B cell (primary cell): ENCODE measurements around the gene TRPM4. TPM values are rescaled to one million over a fixed set of nuclear protein-coding genes. Genes with fewer than 3 reads are reported as not detected.

Source experiments
- ATAC-seq: fragments of 200-7000 bp; cut with Tn5 transposase; one replicate; pipeline ENCODE4 v1.10.0; 2021; ENCODE audit warnings: low read depth, mild to moderate bottlenecking, moderate number of reproducible peaks, moderate library complexity
- CTCF ChIA-PET: fragments of 350-600 bp; sonication (Branson Sonifier 250); formaldehyde crosslinking; loops from one replicate; lab custom pipeline; 2021; ENCODE audit warnings: antibody characterized with exemption, inconsistent platforms; lab: Charles Lee
- POLR2A ChIA-PET: fragments of 350-600 bp; sonication (Branson Sonifier 250); formaldehyde crosslinking; loops from one replicate; lab custom pipeline; 2021; ENCODE audit warnings: antibody characterized with exemption; lab: Charles Lee
- DNase-seq: peaks from one replicate; pipeline ENCODE4 v3.0.0; 2013
- H2AFZ ChIP-seq: 2 replicates; pipeline ENCODE4 v1.6.1; 2012; ENCODE audit warnings: mild to moderate bottlenecking, low read depth, low read length; ENCODE audit not compliant: insufficient read depth, poor library complexity, severe bottlenecking
- H3K27ac ChIP-seq, 2 donors: 1 replicate in 1 of 2; 2 replicates in 1 of 2; pipeline ENCODE4 v1.5.1; 2012 to 2013; ENCODE audit warnings: low read length in 2 of 2, mild to moderate bottlenecking in 2 of 2, moderate library complexity in 1 of 2
- H3K27me3 ChIP-seq, 4 experiments: fragments of 200-600 bp in 1 of 4; sonication (generic) in 1 of 4; replicated peaks in 1 of 4; 1 replicate in 2 of 4; 2 replicates in 2 of 4; pipeline versions ENCODE4 v1.6.1 to v1.7.0; 2013 to 2016; ENCODE audit warnings: low read length in 3 of 4, mild to moderate bottlenecking in 2 of 4, mixed read lengths in 1 of 4, moderate library complexity in 1 of 4; ENCODE audit not compliant: insufficient read depth in 4 of 4, control insufficient read depth in 3 of 4; ENCODE audit errors: control extremely low read depth in 1 of 4
- H3K36me3 ChIP-seq, 2 experiments: replicated peaks in 1 of 2; 1 replicate in 1 of 2; 2 replicates in 1 of 2; pipeline versions ENCODE4 v1.6.1 to v1.7.1; 2013; ENCODE audit warnings: low read length in 1 of 2; ENCODE audit not compliant: insufficient read depth in 2 of 2, control insufficient read depth in 1 of 2; ENCODE audit errors: control extremely low read depth in 1 of 2, extremely low read depth in 1 of 2
- H3K4me1 ChIP-seq, 2 donors: fragments of 200-600 bp in 1 of 2; sonication (generic) in 1 of 2; 1 replicate in 1 of 2; 2 replicates in 1 of 2; pipeline versions ENCODE4 v1.5.1 to v1.6.1; 2013 to 2017; ENCODE audit warnings: low read length in 2 of 2; ENCODE audit not compliant: control insufficient read depth in 2 of 2, insufficient read depth in 2 of 2
- H3K4me2 ChIP-seq: replicated peaks from 2 replicates; pipeline ENCODE3; 2012; ENCODE audit warnings: mild to moderate bottlenecking, low read depth, low read length; ENCODE audit not compliant: poor library complexity, severe bottlenecking
- H3K4me3 ChIP-seq, 5 experiments: fragments of 200-600 bp in 1 of 5; sonication (generic) in 1 of 5; 1 replicate in 3 of 5; 2 replicates in 2 of 5; pipeline versions ENCODE4 v1.5.1 to v1.7.0; 2011 to 2016; ENCODE audit warnings: low read length in 4 of 5, mild to moderate bottlenecking in 4 of 5, low read depth in 2 of 5, control low read depth in 1 of 5, moderate library complexity in 1 of 5; ENCODE audit not compliant: insufficient read depth in 1 of 5; ENCODE audit errors: control extremely low read depth in 1 of 5, extremely low read depth in 1 of 5
- H3K79me2 ChIP-seq: fragments of 200-600 bp; sonication (generic); one replicate; pipeline ENCODE4 v1.6.0; 2016; ENCODE audit warnings: low read length; ENCODE audit not compliant: control insufficient read depth, insufficient read depth
- H3K9ac ChIP-seq: fragments of 200-600 bp; sonication (generic); 2 replicates; pipeline ENCODE4 v1.6.1; 2017; ENCODE audit warnings: mild to moderate bottlenecking, low read length, moderate library complexity
- H3K9me3 ChIP-seq, 3 donors: one replicate each; pipeline versions ENCODE4 v1.6.1 to v1.7.1; 2013; ENCODE audit warnings: low read length in 2 of 3; ENCODE audit not compliant: control insufficient read depth in 2 of 3, insufficient read depth in 1 of 3; ENCODE audit errors: control extremely low read depth in 1 of 3
- H4K20me1 ChIP-seq: 2 replicates; pipeline ENCODE4 v1.6.0; 2012; ENCODE audit warnings: mild to moderate bottlenecking, low read length; ENCODE audit not compliant: insufficient read depth, control insufficient read depth, poor library complexity, severe bottlenecking
- H3K27ac Mint-ChIP-seq: one replicate; pipeline ENCODE4 v1.8.0; 2021; ENCODE audit warnings: mixed read lengths
- H3K27me3 Mint-ChIP-seq: one replicate; pipeline ENCODE4 v1.8.0; 2021; ENCODE audit warnings: mixed read lengths
- H3K4me1 Mint-ChIP-seq: one replicate; pipeline ENCODE4 v1.8.0; 2021; ENCODE audit warnings: mixed read lengths
- H3K4me3 Mint-ChIP-seq: one replicate; pipeline ENCODE4 v1.8.0; 2021; ENCODE audit warnings: mixed read lengths
- H3K9me3 Mint-ChIP-seq: one replicate; pipeline ENCODE4 v1.8.0; 2022; ENCODE audit warnings: mixed read lengths; ENCODE audit not compliant: insufficient read depth
- EZH2 ChIP-seq: IDR thresholded peaks from 2 replicates; pipeline ENCODE4 v1.6.1; 2012; ENCODE audit warnings: borderline replicate concordance, low read depth, mild to moderate bottlenecking, moderate library complexity, low read length; ENCODE audit not compliant: insufficient read depth, poor library complexity, severe bottlenecking
- WGBS: methylation state at CpG from one replicate; pipeline ENCODE4 v1.1.5; 2013; ENCODE audit warnings: missing lambda C conversion rate; ENCODE audit not compliant: insufficient coverage; 5-methylcytosine and 5-hydroxymethylcytosine counted together
- intact Hi-C: fragments of 100-400 bp; cut with micrococcal nuclease; formaldehyde crosslinking; loops from one replicate; pipeline ENCODE4 v1.10.0; 2022
- polyA plus RNA-seq: library from polyadenylated mRNA; depleted of rRNA; stranded (reverse); fragments of >200 nt; gene quantifications from 2 replicates; pipeline ENCODE4 v1.2.3, GENCODE V29; 2012
- total RNA-seq, 2 donors: library from RNA; stranded (reverse); fragments of 120-200 nt in 1 of 2; gene quantifications; 1 replicate in 1 of 2; 2 replicates in 1 of 2; pipeline versions ENCODE4 v1.2.3 to v1.2.4, GENCODE V29; 2013 to 2022
- TF ChIP-seq, protein P1 (sequence below): fragments of 200-600 bp; IDR thresholded peaks from one replicate; pipeline ENCODE4 v1.8.0; 2022; ENCODE audit warnings: antibody characterized with exemption, mild to moderate bottlenecking

The TRPM4 gene
- total and polyA plus RNA-seq, 2 donors (not counting 1 experiment from before 2014, with no cell fraction given), result 0.24 TPM; not detected in 1

DNA sequence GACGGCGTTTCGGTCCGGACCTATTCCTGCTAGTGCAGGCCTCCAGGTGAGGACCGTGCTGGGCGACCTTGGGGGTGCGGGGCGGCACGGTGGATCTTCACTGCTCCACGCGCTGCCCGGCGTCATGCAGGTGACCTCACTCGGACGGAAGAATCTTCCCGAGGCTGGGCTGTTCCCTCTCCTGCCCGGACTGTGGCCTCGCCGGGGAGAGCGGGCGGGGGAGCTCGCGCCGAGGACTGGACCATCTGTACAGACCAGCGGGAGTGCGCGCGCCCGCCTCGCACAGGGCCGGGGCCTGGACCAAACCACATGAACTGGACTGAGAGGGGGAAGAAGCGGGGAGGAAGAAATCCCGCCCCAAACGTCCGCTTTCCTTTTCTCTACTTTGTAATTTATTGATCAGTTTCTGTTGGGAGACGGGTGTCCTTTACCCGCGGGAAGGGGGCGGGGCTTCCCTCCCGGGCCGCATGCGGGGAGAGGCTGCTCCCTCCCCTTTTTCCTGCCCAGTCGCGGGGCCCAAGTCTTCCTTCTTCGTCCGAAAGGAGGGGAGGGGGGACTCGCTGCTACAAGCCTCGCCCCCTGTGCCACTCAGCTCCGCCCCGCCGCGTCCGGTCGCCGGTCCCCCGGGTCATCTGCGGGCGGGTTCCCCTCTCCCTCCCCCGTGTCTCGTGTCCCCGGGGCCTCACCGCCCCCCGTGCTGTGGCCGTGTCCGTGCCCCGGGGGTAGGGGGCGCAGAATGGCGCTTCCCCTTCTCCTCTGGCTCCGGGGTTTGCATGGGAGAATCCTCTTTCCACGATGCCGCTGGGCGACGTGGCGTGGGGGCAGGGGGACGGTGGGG is 7.3 kb upstream of the TRPM4 start:
- peak overlapping the region; percentile 74 for H2AFZ ChIP-seq
- Mint-ChIP-seq H3K9me3 (no peaks in the 10 kb centered on the region), H3K4me3 (peak overlapping the region; percentile 89), H3K27ac (peak overlapping the region; percentile 37), H3K27me3 (peaks cover 64% of the 10 kb centered on the region), H3K4me1 (peaks cover 42% of the 10 kb centered on the region)
- ChIA-PET CTCF (interaction anchor here (1.3 to 1.4 kb wide), 2 partner anchors 36 to 44 kb away, joined by 3 to 4 read pairs; partner anchors contain the start of gene LIN7B), POLR2A (interaction anchor here (1.0 to 1.1 kb wide), 2 partner anchors 131 to 254 kb away, joined by 3 to 5 read pairs; no protein-coding TSS in a partner anchor)
- H3K4me2 ChIP-seq, result peak overlapping the region; percentile 97
- no peak for TF ChIP-seq EZH2
- TF ChIP-seq, protein P1, sequence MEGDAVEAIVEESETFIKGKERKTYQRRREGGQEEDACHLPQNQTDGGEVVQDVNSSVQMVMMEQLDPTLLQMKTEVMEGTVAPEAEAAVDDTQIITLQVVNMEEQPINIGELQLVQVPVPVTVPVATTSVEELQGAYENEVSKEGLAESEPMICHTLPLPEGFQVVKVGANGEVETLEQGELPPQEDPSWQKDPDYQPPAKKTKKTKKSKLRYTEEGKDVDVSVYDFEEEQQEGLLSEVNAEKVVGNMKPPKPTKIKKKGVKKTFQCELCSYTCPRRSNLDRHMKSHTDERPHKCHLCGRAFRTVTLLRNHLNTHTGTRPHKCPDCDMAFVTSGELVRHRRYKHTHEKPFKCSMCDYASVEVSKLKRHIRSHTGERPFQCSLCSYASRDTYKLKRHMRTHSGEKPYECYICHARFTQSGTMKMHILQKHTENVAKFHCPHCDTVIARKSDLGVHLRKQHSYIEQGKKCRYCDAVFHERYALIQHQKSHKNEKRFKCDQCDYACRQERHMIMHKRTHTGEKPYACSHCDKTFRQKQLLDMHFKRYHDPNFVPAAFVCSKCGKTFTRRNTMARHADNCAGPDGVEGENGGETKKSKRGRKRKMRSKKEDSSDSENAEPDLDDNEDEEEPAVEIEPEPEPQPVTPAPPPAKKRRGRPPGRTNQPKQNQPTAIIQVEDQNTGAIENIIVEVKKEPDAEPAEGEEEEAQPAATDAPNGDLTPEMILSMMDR, result no peak
- H3K36me3 ChIP-seq, result no peaks in the 10 kb centered on the region
- no peaks in the 10 kb centered on the region for H4K20me1 ChIP-seq
- intact Hi-C loops, result no loop called here
- peak overlapping the region in 4 of 5 experiments; percentile 57 to 76 (median 61) for H3K4me3 ChIP-seq
- no peaks in the 10 kb centered on the region for H3K79me2 ChIP-seq
- ATAC-seq (peak; percentile 48), DNase-seq (peak; percentile 65)
- H3K27me3 ChIP-seq, result peaks cover 0 to 77% (median 37%) of the 10 kb centered on the region in 4 experiments
- peak overlapping the region; percentile 78 for H3K9ac ChIP-seq
- peaks cover 44 to 48% of the 10 kb centered on the region in 2 donors for H3K4me1 ChIP-seq
- H3K27ac ChIP-seq, result no peak overlapping the region
- H3K9me3 ChIP-seq, result peaks cover 0 to 67% (median 7%) of the 10 kb centered on the region in 3 donors
- WGBS, result 3% methylated on average over 43 of the region's 75 CpGs

DNA sequence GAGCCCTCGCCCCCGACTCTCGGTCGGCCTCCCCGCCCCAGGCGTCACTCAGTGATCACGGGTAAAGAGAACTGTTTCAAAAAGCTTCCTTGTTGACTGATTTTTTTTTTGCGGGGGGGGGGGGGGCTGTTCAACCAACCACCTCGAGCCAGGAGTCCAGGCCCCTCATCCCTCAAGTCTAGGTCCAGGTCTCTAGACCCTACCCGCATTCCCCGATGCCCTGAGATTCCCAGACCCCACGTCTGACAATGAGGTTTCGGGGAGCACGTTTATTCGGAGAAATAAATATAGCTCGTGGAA is 6.7 kb upstream of the TRPM4 start:
- Histone ChIP-seq H3K9ac (peak overlapping the region; percentile 78), H3K36me3 (no peaks in the 10 kb centered on the region), H3K79me2 (no peaks in the 10 kb centered on the region), H3K4me3 (peak overlapping the region in 4 of 5 experiments; percentile 57 to 76 (median 61)), H4K20me1 (no peaks in the 10 kb centered on the region), H3K27ac (no peak overlapping the region), H3K27me3 (peaks cover 0 to 77% (median 34%) of the 10 kb centered on the region in 4 experiments), H3K4me1 (peaks cover 40 to 44% of the 10 kb centered on the region in 2 donors), H3K4me2 (peak overlapping the region; percentile 97), H3K9me3 (peaks cover 0 to 64% (median 7%) of the 10 kb centered on the region in 3 donors), H2AFZ (peak overlapping the region; percentile 74)
- intact Hi-C loops, result no loop called here
- no peak for DNase-seq
- Mint-ChIP-seq H3K27ac (no peak overlapping the region), H3K4me3 (peak overlapping the region; percentile 89), H3K27me3 (peaks cover 64% of the 10 kb centered on the region), H3K9me3 (no peaks in the 10 kb centered on the region), H3K4me1 (peaks cover 39% of the 10 kb centered on the region)
- POLR2A ChIA-PET, result interaction anchor here (1.1 kb wide), 1 partner anchor 131 kb away, joined by 5 read pairs; no protein-coding TSS in a partner anchor
- WGBS, result 7% methylated on average over 6 of the region's 16 CpGs
- CTCF ChIA-PET, result interaction anchor here (0.7 to 1.7 kb wide), 4 partner anchors 36 to 190 kb away, joined by 3 to 4 read pairs (median 4); partner anchors contain the start of gene LIN7B
- no peak for TF ChIP-seq EZH2
- TF ChIP-seq, protein P1, result no peak
- ATAC-seq, result no peak
